Measurements from ENCODE around the gene CYB561D2. TPM values are rescaled to one million over a fixed set of nuclear protein-coding genes. Genes with fewer than 3 reads are reported as not detected.

The CYB561D2 gene
- total and polyA plus RNA-seq, 2 of the 13 experiments (the other 11 are each of a cell fraction or from before 2014, with no cell fraction given), result 11.1 to 17.2 TPM

GRCh38 chr3:50359760-50360110, 9.1 kb downstream of the CYB561D2 start (continued):
- no peak for TF ChIP-seq SP4 (CRISPR knock-in tag; IDR thresholded peaks at IDR 0.05)
- TF ChIP-seq ZFAT (CRISPR knock-in tag; conservative IDR thresholded peaks at IDR 0.05), result no peak
- 0 out of 2 replicates have a peak, but pooled peaks have one; percentile 10 for TF ChIP-seq ZFP36L1 (CRISPR knock-in tag; IDR thresholded peaks at IDR 0.05)
- TF ChIP-seq, protein P1, sequence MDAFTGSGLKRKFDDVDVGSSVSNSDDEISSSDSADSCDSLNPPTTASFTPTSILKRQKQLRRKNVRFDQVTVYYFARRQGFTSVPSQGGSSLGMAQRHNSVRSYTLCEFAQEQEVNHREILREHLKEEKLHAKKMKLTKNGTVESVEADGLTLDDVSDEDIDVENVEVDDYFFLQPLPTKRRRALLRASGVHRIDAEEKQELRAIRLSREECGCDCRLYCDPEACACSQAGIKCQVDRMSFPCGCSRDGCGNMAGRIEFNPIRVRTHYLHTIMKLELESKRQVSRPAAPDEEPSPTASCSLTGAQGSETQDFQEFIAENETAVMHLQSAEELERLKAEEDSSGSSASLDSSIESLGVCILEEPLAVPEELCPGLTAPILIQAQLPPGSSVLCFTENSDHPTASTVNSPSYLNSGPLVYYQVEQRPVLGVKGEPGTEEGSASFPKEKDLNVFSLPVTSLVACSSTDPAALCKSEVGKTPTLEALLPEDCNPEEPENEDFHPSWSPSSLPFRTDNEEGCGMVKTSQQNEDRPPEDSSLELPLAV (CRISPR knock-in tag; conservative IDR thresholded peaks at IDR 0.05; ENCODE audit: low read depth), result no peak
- no peak for TF ChIP-seq ZNF607 (CRISPR knock-in tag; IDR thresholded peaks at IDR 0.05; ENCODE audit: borderline replicate concordance)
- no peak for TF ChIP-seq NFIC (IDR thresholded peaks at IDR 0.05; ENCODE audit: low read length)
- TF ChIP-seq ZNF713 (CRISPR knock-in tag; IDR thresholded peaks at IDR 0.05), result no peak
- no peak for TF ChIP-seq UBTF (CRISPR knock-in tag; IDR thresholded peaks at IDR 0.05)
- TF ChIP-seq, protein P2, sequence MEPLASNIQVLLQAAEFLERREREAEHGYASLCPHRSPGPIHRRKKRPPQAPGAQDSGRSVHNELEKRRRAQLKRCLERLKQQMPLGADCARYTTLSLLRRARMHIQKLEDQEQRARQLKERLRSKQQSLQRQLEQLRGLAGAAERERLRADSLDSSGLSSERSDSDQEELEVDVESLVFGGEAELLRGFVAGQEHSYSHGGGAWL (CRISPR knock-in tag; IDR thresholded peaks at IDR 0.05), result no peak
- no peak for TF ChIP-seq ZNF570 (CRISPR knock-in tag; IDR thresholded peaks at IDR 0.05; ENCODE audit: borderline replicate concordance)
- TF ChIP-seq NR2F2 (IDR thresholded peaks at IDR 0.05; ENCODE audit: borderline replicate concordance, low read depth), result no peak
- TF ChIP-seq, protein P3, sequence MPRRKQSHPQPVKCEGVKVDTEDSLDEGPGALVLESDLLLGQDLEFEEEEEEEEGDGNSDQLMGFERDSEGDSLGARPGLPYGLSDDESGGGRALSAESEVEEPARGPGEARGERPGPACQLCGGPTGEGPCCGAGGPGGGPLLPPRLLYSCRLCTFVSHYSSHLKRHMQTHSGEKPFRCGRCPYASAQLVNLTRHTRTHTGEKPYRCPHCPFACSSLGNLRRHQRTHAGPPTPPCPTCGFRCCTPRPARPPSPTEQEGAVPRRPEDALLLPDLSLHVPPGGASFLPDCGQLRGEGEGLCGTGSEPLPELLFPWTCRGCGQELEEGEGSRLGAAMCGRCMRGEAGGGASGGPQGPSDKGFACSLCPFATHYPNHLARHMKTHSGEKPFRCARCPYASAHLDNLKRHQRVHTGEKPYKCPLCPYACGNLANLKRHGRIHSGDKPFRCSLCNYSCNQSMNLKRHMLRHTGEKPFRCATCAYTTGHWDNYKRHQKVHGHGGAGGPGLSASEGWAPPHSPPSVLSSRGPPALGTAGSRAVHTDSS (CRISPR knock-in tag; conservative IDR thresholded peaks at IDR 0.05), result no peak
- no peak for TF ChIP-seq MED1 (CRISPR knock-in tag; IDR thresholded peaks at IDR 0.05)
- peak; percentile 1; the same call in 1 of the 2 replicates for TF ChIP-seq HIVEP1 (CRISPR knock-in tag; IDR thresholded peaks at IDR 0.05)
- peak; percentile 0; the same call in 1 of the 2 replicates for TF ChIP-seq ZSCAN9 (CRISPR knock-in tag; IDR thresholded peaks at IDR 0.05; ENCODE audit: borderline replicate concordance)
- no peak for TF ChIP-seq SIN3A (IDR thresholded peaks at IDR 0.05; ENCODE audit: borderline replicate concordance, low read depth, low read length)
- no peak for TF ChIP-seq JUND (CRISPR knock-in tag; IDR thresholded peaks at IDR 0.05)
- 0 out of 2 replicates have a peak, but pooled peaks have one; percentile 2 for TF ChIP-seq ZNF788 (CRISPR knock-in tag; IDR thresholded peaks at IDR 0.05; ENCODE audit: borderline replicate concordance)
- TF ChIP-seq, protein P4, sequence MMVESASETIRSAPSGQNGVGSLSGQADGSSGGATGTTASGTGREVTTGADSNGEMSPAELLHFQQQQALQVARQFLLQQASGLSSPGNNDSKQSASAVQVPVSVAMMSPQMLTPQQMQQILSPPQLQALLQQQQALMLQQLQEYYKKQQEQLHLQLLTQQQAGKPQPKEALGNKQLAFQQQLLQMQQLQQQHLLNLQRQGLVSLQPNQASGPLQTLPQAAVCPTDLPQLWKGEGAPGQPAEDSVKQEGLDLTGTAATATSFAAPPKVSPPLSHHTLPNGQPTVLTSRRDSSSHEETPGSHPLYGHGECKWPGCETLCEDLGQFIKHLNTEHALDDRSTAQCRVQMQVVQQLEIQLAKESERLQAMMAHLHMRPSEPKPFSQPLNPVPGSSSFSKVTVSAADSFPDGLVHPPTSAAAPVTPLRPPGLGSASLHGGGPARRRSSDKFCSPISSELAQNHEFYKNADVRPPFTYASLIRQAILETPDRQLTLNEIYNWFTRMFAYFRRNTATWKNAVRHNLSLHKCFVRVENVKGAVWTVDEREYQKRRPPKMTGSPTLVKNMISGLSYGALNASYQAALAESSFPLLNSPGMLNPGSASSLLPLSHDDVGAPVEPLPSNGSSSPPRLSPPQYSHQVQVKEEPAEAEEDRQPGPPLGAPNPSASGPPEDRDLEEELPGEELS (CRISPR knock-in tag; IDR thresholded peaks at IDR 0.05), result no peak
- TF ChIP-seq ZNF207 (IDR thresholded peaks at IDR 0.05; ENCODE audit: borderline replicate concordance), result no peak
- TF ChIP-seq CERS6 (CRISPR knock-in tag; IDR thresholded peaks at IDR 0.05), result no peak
